NCI-H460 (cell line): ENCODE results near the gene FOXL2NB. TPM values are rescaled to one million over a fixed set of nuclear protein-coding genes. Genes with fewer than 3 reads are reported as not detected.

Source experiments
- DNase-seq: peaks from one replicate; pipeline ENCODE4 v3.0.0-alpha.2; 2016; ENCODE audit warnings: low read depth; ENCODE audit errors: extremely low read depth
- total RNA-seq: library from RNA; depleted of rRNA; stranded (reverse); fragments of >200 nt; shearing (Covaris generic); gene quantifications from 2 replicates; pipeline ENCODE4 v1.2.3, GENCODE V29; 2014

Gene FOXL2NB
- total RNA-seq, 1 experiment from 2014 or later, result 1.8 TPM

DNA sequence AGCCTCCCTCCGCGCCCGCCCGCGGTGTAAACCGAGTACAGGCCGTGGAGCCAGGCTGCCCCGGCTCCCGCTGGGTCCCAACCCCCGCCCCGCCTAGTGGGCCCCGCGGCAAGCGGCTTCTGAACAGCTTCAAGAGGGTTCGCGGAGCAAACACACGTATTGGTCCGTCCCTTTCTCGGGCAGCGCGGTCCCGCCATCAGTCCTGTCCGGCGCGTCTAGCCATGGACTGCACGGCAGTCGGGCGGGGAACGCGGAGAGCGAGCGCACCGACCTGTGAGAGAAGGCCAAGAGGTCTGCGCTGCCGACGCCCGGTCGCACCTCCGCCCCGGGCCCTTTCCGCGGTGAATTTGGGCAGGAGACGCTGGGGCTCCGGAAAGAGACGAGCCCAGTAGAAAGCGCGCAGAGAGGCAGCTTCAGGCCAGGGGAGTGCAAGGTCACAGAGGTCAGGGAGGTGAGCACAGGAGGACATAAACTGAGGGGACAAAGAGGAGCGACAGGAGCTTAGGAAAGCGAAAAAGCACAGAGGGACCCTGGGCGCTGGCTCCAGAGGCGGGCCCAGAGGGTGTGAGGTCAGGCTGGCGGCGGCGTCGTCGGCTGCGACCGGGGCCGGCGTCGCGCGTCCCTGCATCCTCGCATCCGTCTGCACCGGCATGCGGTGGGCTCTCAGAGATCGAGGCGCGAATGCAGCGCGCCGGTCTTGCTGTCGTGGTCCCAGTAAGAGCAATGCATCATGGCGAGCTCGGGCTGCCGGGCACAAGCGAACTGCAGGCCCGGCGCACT is 1.9 kb upstream of the FOXL2NB start:
- no peak for DNase-seq

DNA sequence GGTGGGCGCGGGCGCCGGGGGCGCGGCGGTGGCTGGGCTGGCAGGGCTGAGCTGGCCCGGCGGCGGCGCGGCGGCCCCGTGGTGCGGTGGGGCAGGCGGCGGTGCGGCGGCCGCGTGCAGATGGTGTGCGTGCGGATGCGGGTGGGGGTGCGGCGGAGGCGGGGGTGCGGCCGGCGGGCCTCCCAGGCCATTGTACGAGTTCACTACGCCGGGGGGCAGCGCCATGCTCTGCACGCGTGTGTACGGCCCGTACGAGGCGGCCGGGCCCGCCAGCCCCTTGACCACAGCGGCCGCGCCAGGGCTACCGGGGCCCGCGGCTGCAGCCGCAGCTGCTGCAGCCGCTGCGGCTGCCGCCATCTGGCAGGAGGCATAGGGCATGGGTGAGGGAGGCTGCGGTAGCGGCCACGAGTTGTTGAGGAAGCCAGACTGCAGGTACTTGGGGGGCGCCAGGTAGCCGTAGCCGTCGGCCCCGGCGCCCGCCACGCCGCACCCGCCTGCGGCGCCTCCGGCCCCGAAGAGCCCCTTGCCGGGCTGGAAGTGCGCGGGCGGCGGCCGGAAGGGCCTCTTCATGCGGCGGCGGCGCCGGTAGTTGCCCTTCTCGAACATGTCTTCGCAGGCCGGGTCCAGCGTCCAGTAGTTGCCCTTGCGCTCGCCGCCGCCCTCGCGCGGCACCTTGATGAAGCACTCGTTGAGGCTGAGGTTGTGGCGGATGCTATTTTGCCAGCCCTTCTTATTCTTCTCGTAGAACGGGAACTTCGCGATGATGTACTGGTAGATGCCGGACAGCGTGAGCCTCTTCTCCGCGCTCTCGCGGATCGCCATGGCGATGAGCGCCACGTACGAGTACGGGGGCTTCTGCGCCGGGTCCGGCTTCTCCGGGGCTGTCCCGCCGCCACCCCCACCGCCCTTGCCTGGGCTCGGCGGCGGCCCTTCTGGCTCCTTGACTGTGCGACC is 1.0 kb upstream of the FOXL2NB start:
- no peak for DNase-seq

- DNase-seq, result no peak
These were observed 591 bp downstream of the FOXL2NB start for GRCh38 chr3:138947495-138948121.

GRCh38 chr3:138948371-138949001 is 1.5 kb downstream of the FOXL2NB start:
- no peak for DNase-seq

GRCh38 chr3:138949002-138949418 is 2.0 kb downstream of the FOXL2NB start:
- no peak for DNase-seq

GRCh38 chr3:138949445-138950005 is 2.5 kb downstream of the FOXL2NB start:
- no peak for DNase-seq

DNA sequence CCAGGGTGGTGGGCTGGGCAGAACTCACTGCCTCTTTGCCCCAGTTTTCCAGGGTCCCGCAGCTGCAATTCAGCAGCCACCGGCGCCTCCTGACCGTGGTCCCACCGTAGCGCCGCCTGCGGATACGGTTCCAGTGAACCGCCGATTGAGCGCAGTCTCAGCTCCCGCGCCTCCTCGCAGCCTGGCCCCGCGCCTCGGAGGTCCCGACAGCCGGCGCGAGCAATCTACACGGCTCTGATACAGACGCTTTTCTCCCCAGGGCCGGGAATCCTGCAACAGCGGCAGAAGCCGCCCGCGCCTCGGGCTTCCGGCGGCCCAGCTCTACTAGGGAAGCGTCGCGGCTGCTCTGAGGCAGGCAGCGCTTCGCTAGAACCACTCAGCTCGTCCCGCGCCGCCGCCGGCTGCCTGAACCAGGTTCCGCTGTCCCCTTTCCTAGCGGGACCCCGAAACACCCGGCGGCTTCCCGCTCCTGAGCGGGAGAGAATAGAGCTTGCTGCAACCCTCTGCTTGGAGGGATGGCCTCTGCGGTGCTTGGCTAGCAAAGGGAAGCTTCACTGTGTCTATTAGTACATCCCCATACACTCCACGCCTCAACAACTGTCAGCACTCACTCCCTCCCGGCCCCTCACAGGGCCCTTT is 3.1 kb downstream of the FOXL2NB start:
- no peak for DNase-seq

DNA sequence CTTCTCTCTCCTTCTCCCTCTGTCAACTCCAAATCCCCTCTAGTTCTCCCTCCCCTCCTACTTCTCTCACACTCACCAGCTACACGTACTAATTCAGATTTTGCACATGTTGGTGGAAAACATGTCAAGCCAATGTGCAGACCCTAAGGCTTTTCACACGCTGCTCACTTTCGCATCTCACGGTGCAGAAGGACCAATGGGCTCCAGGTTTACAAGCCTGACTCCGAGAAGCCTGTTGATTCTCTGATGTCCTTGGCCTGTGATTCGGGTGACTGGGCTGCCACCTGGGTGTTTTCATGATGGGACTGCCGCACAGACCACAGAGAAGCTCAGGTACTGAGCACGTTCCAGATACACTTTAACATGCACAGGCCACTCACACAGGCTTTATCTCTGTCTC is 3.7 kb downstream of the FOXL2NB start:
- no peak for DNase-seq

DNA sequence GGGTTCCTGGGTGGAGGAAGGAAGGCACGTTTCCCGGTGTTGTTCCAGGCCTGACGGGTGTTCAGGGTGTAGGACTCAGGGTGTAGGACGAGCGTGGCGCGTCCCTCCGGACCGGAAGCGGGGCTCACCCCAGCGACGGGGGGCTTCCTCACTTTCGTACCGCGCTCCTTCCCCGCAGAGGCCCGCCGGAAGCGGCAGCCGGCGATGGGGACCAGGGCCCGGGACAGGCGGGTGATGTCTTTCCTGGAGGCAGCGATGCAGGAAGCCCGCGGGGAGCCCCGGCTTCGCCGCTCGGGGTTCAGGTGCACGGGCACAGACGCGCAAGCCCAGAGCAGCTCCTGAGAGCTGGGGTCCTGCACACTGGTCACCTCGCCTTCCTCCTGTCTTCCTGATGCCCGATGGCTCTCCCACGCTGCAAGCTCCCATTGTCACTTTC is 13.4 kb downstream of the FOXL2NB start:
- no peak for DNase-seq

- DNase-seq, result no peak
These were observed 16.0 kb downstream of the FOXL2NB start for GRCh38 chr3:138962854-138963560.

DNA sequence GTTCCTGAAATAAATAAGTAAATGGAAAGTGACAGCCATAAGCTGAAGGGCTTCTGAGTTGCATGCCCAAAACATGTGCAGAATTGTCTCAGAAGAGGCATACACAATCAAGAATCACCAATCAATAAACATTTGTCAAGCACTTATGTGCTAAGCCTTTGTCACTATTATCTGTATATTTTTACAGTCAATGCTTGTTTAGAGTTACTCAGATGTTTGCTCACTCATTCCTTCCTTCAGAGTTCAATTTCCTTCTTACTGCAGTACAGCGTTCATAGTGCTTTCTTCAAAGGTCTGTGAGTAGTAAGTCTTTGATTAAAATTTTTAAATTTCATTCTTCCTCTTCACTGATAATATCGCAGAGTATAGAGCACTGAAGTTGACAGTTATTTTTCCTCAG is 17.2 kb downstream of the FOXL2NB start:
- DNase-seq, result no peak

DNA sequence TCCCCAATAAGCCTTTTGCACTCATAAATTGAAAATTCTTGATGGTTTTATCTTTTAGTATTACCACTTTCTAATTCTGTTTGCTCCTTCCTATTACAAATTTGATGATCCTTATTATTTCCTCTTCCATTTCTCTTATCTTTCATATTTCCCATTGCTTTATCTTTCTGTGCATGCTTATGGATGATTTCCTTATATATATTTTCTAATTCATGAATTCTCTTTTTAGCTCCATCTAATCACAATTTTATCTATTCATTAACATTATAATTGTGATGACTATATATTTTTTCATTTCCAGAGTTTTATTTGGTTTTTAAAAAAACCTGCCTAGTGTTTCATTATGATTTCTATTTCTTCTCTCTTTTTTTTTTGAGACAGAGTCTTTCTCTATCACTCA is 17.9 kb downstream of the FOXL2NB start:
- no peak for DNase-seq

GRCh38 chr3:138971766-138972320 is 24.8 kb downstream of the FOXL2NB start:
- DNase-seq, result no peak

- DNase-seq, result no peak
These were observed 25.9 kb downstream of the FOXL2NB start for GRCh38 chr3:138972941-138973340.

GRCh38 chr3:138974462-138974861 is 27.4 kb downstream of the FOXL2NB start:
- DNase-seq, result no peak

DNA sequence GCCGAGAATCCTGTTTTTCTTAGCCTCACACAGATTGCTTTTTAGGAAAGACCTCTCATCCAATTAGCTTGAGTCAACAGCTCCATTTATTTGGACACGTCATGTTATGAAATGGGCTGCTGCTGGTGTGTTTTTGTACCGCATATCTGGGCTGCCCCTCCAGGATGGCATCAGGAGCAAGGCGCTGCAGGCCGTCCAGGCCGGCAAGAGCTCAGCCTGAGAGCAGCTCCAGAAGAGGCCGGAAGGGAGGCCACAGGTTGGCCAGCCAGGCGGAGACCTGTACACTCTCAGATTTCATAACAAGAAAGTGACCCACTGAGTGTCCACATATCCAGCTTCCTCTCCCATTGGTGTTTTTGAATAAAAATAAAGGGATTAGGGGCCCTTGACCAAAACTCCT is 28.3 kb downstream of the FOXL2NB start:
- no peak for DNase-seq

GRCh38 chr3:138976047-138976446 is 29.0 kb downstream of the FOXL2NB start:
- DNase-seq, result no peak

DNA sequence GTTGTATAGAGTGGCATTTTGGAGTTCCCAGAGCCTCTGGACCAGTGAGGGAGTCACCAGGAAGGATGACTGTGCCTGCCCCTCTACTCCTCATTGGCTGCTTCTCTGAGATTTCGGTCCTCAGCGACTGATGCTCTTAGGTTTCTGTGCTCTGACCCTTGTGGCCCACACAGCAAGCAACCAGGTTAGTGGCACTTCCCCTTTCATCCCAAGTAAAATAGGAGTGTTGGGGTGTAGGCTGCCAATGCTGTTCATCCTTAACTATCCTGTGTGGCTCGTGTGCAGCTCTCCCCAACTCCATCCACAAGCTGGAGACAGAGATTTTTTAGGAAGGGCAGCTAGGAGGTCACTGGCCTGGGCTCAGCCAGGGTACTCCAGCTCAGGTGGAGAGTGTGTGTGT is 37.8 kb downstream of the FOXL2NB start:
- DNase-seq, result no peak

DNA sequence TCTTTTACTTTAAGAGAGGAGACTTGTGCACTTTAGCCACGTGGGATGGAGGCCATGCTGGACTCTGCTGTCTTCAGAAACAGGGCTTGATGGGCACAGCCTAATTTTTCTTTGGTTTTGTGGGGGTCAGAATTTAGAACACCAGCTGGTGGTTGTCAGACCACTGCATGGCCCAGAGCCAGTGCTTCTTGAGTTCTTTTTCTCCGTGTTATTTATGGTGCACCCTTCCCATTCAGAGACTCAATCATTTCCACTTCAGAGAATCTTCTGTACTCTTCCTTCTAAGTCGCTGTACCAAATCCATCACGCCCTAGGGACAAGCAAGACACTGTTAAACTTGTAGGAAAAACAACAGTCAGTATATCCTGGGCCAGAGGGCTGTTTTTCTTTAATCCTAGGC is 38.9 kb downstream of the FOXL2NB start:
- DNase-seq, result no peak
